HL-60 (cell line): ENCODE measurements around the gene VPS41.

Experiments
- DNase-seq, 2 experiments: peaks; one replicate each; pipeline ENCODE4 v3.0.0-alpha.2; 2010 to 2020; ENCODE audit warnings: low read depth in 1 of 2, low spot score in 1 of 2
- H3K27ac ChIP-seq: fragments of 250-450 bp; sonication (Bioruptor Pico); replicated peaks from 2 replicates; pipeline ENCODE4 v1.5.1; 2020; ENCODE audit warnings: mild to moderate bottlenecking, moderate library complexity
- H3K27me3 ChIP-seq: fragments of 250-450 bp; sonication (Bioruptor Pico); 2 replicates; pipeline ENCODE4 v1.5.1; 2021; ENCODE audit warnings: mild to moderate bottlenecking, moderate library complexity; ENCODE audit not compliant: insufficient read depth, poor library complexity, severe bottlenecking
- H3K4me3 ChIP-seq: replicated peaks from 2 replicates; pipeline ENCODE4 v1.5.1; 2011; ENCODE audit warnings: mild to moderate bottlenecking, control low read depth, low read length; ENCODE audit not compliant: insufficient read depth
- GABPA ChIP-seq: IDR thresholded peaks from 2 replicates; pipeline ENCODE4 v1.6.1; 2012; ENCODE audit warnings: low read depth
- POLR2AphosphoS5 ChIP-seq: IDR thresholded peaks from 2 replicates; pipeline ENCODE4 v1.6.1; 2012; ENCODE audit warnings: low read depth
- REST ChIP-seq: IDR thresholded peaks from 2 replicates; pipeline ENCODE4 v1.6.1; 2012; ENCODE audit warnings: low read depth; ENCODE audit not compliant: insufficient replicate concordance
- SPI1 ChIP-seq: IDR thresholded peaks from 2 replicates; pipeline ENCODE4 v1.6.1; 2012; ENCODE audit warnings: low read depth, mild to moderate bottlenecking, borderline replicate concordance
- TF ChIP-seq, protein P1 (sequence below): IDR thresholded peaks from one replicate; pipeline ENCODE4 v1.5.1; 2011; ENCODE audit warnings: low read length, control low read depth, inconsistent platforms; ENCODE audit not compliant: insufficient read depth

Gene VPS41

DNA sequence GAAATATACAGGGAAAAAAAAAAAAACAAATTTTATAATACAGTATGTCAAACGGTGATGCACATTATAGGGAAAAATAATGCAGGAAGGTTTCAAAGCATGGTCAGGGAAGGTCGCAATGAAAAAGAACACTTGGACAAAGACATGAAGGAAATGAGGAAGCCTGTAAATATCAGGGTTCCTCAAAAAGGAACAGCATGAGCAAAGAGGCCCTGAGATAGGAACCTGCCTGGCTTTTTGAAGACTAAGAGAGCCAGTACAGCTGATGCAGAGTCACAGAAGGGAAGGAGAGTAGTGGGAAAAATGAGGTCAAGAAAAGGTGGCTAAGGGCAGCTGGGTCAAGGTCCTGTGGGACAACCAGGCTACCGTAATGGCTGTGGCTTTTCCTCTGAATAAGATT is 1.9 kb downstream of the VPS41 start:
- TF ChIP-seq GABPA: no peak
- TF ChIP-seq, protein P1, sequence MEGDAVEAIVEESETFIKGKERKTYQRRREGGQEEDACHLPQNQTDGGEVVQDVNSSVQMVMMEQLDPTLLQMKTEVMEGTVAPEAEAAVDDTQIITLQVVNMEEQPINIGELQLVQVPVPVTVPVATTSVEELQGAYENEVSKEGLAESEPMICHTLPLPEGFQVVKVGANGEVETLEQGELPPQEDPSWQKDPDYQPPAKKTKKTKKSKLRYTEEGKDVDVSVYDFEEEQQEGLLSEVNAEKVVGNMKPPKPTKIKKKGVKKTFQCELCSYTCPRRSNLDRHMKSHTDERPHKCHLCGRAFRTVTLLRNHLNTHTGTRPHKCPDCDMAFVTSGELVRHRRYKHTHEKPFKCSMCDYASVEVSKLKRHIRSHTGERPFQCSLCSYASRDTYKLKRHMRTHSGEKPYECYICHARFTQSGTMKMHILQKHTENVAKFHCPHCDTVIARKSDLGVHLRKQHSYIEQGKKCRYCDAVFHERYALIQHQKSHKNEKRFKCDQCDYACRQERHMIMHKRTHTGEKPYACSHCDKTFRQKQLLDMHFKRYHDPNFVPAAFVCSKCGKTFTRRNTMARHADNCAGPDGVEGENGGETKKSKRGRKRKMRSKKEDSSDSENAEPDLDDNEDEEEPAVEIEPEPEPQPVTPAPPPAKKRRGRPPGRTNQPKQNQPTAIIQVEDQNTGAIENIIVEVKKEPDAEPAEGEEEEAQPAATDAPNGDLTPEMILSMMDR: no peak
- peak; percentile 94 for TF ChIP-seq SPI1
- no peak for TF ChIP-seq POLR2AphosphoS5
- TF ChIP-seq REST: no peak

DNA sequence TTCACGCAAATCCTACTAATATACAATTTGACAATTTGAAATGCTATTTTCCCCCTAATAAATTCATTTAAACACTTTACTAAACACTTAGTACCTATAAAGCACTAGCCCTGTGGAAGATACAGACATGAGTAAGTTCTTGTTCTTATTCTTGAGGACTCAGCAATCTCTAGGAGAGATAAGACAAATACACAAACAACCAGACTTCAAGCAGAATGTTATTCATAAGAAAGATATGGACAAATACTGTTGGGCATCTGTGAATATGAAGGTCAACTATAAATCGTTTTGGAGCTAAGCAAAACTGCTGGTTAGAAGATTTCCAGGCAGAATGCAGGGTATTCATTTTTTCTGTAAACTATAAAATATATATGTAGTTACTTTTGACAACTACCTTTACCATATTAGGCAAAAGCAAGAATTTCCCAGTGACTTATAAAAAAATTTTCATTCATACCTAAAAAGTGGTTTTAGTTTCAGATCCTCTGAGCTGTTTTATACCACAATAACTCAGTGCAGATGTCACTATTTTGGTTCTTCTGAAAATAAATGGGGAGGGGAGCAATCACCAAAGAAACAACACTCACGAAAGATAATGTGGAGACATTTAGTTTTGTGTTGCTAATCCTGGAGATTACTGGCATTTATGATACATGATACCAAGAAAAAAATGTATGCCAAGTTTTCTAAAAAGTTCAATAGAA is 3.8 kb downstream of the VPS41 start:
- Histone ChIP-seq H3K4me3 (no peak overlapping the region), H3K27me3 (no peaks in the 10 kb centered on the region), H3K27ac (no peak overlapping the region)
- no peak for DNase-seq
- no peak for TF ChIP-seq GABPA
- TF ChIP-seq REST: no peak
- no peak for TF ChIP-seq POLR2AphosphoS5
- TF ChIP-seq SPI1: no peak
- TF ChIP-seq, protein P1: no peak

More for the DNA sequence above, 1.9 kb downstream of the VPS41 start:
- Histone ChIP-seq H3K27ac (no peak overlapping the region), H3K27me3 (no peaks in the 10 kb centered on the region), H3K4me3 (no peak overlapping the region)
- DNase-seq: peak in 1 of 2 experiments; percentile 40

DNA sequence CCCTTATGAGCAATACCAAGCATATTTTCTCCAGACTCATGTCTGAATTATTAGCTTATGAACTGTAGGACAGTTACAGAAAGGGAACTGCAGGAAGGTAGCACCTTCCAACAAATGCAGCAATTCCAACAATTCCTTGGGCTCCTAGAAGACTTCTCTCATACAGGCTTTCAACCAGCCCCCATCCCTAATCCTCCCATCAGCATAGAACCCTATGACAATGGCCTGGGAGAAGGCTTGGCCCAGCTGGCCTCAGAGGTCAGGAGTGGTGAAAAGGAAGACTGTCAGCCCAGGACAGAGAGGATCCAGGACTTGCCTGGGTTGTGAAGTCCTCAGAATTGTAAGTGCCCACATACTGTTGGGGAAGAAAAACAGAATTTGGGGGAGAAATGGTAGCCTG is 5.9 kb downstream of the VPS41 start:
- no peaks in the 10 kb centered on the region for H3K27me3 ChIP-seq
- DNase-seq: no peak
- TF ChIP-seq POLR2AphosphoS5: no peak
- TF ChIP-seq, protein P1: no peak
- H3K27ac ChIP-seq: no peak overlapping the region
- no peak overlapping the region for H3K4me3 ChIP-seq

DNA sequence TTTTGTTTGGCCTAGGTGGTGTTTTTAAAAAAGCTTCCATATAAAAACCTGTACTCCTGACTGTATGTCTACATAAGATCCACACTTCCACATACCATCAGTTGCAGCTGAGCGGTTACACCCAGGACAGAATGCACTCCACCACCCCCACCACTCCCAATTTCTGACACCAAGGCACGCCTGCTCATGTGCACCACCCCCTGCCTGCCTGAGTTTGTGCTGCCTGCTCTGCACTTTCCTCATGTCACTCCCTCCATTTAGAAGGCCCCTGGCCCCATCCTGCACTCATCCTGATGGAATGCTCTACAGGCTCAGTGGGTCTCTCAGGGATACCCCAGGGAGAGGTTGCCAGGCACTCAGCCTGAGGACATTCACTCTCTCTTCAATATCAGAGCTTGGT is 6.5 kb downstream of the VPS41 start:
- DNase-seq: no peak
- H3K27me3 ChIP-seq: no peaks in the 10 kb centered on the region
- no peak for TF ChIP-seq REST
- no peak overlapping the region for H3K4me3 ChIP-seq
- H3K27ac ChIP-seq: no peak overlapping the region
